Hematopoietic multipotent progenitor cell treated with erythropoietin and hydrocortisone succinate and interleukin-3 and kit ligand, for 15 days (in vitro differentiated cells): ENCODE results near the gene OSTN.
"Not testable (repeated sequence)": the region's sequence is repeated elsewhere in the genome, so short reads cannot be mapped to it uniquely, and the experiment has no call there.

Source experiments
- DNase-seq: peaks from one replicate; pipeline ENCODE4 v3.0.0-alpha.2; 2015; ENCODE audit warnings: low spot score

OSTN gene

GRCh38 chr3:191198932-191199331, at the start of gene OSTN:
TSS of gene OSTN (plus strand) at chr3:191199241. CDS start at chr3:191212533, 13,292 bp downstream.
- DNase-seq: no peak

- DNase-seq: no peak
Measured at GRCh38 chr3:191151653-191152052, 47.4 kb upstream of the OSTN start.

GRCh38 chr3:191154827-191155226, 44.2 kb upstream of the OSTN start:
- DNase-seq: no peak

GRCh38 chr3:191158247-191158646, 40.8 kb upstream of the OSTN start:
- DNase-seq: no peak

- no peak for DNase-seq
Measured at GRCh38 chr3:191158815-191159214, 40.2 kb upstream of the OSTN start.

- no peak for DNase-seq
Measured at GRCh38 chr3:191165802-191166201, 33.2 kb upstream of the OSTN start.

GRCh38 chr3:191166368-191166767, 32.7 kb upstream of the OSTN start:
- no peak for DNase-seq

- no peak for DNase-seq
Measured at GRCh38 chr3:191169566-191169965, 29.5 kb upstream of the OSTN start.

- no peak for DNase-seq
Measured at GRCh38 chr3:191170097-191170496, 28.9 kb upstream of the OSTN start.

- DNase-seq: no peak
Measured at GRCh38 chr3:191175102-191175501, 23.9 kb upstream of the OSTN start.

GRCh38 chr3:191176038-191176785, 22.8 kb upstream of the OSTN start:
- DNase-seq: no peak

- not testable (repeated sequence) for DNase-seq
Measured at GRCh38 chr3:191185382-191185781, 13.7 kb upstream of the OSTN start.

- not testable (repeated sequence) for DNase-seq
Measured at GRCh38 chr3:191188246-191188645, 10.8 kb upstream of the OSTN start.

GRCh38 chr3:191192270-191192669, 6.8 kb upstream of the OSTN start:
- not testable (repeated sequence) for DNase-seq

GRCh38 chr3:191192941-191193340, 6.1 kb upstream of the OSTN start:
- DNase-seq: no peak

GRCh38 chr3:191197761-191198306, 1.2 kb upstream of the OSTN start:
- no peak for DNase-seq

- no peak for DNase-seq
Measured at GRCh38 chr3:191198480-191198879, 561 bp upstream of the OSTN start.

- DNase-seq: no peak
Measured at GRCh38 chr3:191210032-191210431, 11.0 kb downstream of the OSTN start.

GRCh38 chr3:191216510-191216909, 17.5 kb downstream of the OSTN start:
- no peak for DNase-seq

GRCh38 chr3:191217301-191217700, 18.3 kb downstream of the OSTN start:
- DNase-seq: no peak

GRCh38 chr3:191220908-191221307, 21.9 kb downstream of the OSTN start:
- DNase-seq: no peak

GRCh38 chr3:191221638-191222037, 22.6 kb downstream of the OSTN start:
- no peak for DNase-seq

GRCh38 chr3:191227541-191227940, 28.5 kb downstream of the OSTN start:
- DNase-seq: no peak

- no peak for DNase-seq
Measured at GRCh38 chr3:191234216-191234615, 35.2 kb downstream of the OSTN start.
